Stimulated activated CD8-positive, alpha-beta memory T cell treated with anti-CD3 and anti-CD28 coated beads, Interleukin-4, amount 100 ng/mL, for 4 hours (primary cell): ENCODE results near the gene ADAM11.
"Not testable (repeated sequence)": the region's sequence is repeated elsewhere in the genome, so short reads cannot be mapped to it uniquely, and the experiment has no call there.

Experiments
- DNase-seq, 2 donors: peaks; one replicate each; pipeline ENCODE4 v3.0.0-alpha.2; 2020; ENCODE audit warnings: low read depth in 2 of 2, low spot score in 1 of 2

ADAM11 gene

DNA sequence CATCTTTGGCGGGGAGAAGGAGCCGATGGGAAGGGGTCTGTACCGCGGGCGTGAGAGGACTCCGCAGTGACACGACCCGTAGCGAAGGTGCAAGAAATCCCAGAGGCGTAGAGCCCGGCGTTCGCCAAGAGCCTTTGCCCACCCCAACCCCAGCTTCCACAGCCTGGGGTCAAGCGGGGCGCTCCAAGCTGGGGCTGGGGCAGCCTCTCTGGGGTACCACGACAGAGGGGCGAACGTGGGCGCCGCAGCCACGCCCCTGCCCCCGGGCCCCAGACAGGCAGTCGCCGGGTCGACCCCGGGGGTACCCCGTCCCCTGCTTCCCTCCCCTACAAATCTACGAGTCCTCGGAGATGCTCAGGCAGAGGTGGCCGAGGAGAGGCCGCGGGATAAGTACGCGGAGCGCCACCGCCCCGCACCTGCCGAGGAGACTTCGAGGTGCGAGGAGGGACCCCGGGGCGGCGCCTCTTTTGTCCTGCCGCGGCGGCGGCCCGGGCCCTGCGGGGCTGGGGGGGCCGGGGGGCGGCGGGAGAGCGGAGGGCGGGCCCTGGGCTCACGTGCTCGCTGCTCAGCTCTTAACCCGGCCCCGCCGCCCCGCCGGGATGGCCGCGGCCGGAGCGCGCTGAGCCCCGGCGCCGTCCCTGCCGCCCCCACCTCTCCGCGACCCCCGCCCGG lies at the start of gene ADAM11:
Gene ADAM11 (plus strand): TSS at position 575 of the 672 bp plus-strand sequence. CDS start 212 bp downstream, outside the sequence.
- no peak for DNase-seq

DNA sequence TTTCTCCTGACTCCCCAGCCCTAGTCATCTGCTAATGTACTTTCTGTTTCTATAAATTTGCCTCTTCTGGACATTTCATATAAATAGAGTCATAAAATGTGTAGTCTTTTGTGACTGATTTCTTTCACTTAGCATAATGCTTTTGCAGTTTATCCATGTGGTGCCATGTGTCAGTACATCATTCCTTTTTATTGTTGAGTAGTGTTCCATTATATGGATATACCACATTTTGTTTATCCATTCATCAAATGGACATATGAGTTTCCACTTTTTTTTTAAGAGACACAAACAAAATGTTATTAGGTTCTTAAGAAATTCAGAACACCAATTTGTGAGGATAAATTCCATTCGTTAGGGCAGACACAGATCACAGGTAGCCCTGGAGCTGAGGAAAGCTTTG lies 39.3 kb upstream of the ADAM11 start:
- DNase-seq, result no peak

DNA sequence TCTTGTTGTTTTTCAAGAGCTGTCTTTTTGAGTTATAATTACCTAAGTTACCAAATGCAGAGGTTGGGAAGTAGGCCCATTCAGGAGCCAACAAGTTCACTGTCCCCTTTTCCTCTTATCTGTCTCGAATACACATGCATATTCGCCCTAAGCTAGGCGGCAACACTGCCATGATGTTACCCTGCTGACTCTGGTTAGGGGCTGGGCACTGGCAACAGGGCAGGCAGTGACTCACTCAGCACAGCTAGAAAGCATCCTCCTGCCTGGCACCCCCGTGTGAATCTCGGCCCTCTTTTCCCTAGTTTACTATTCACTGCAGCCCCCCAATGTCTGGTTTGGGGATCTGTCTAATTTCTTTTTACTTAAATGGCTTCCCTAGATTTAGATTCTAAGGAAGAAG lies 36.5 kb upstream of the ADAM11 start:
- DNase-seq, result no peak

- DNase-seq, result not testable (repeated sequence)
Observed at GRCh38 chr17:44726121-44726520, 32.7 kb upstream of the ADAM11 start.

DNA sequence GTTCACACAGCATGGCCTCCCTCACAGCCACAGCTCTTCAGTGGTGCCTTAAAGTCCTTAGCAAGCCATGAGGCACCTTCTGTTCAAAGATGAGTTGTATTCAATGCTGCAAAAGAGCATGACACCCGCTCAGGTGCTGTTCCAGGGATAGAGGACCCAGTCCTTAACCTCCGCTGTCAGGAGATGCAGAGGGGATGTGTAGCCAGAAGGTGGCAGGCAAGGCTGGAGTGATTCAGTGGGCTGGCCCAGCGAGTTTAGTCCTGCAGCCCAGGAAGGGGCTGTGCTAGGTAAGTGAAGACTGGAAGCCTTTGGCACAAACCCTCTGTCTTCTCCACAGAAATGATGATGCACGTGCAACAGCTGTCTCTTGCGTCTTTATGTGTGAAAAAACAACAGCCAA lies 25.0 kb upstream of the ADAM11 start:
- no peak for DNase-seq

GRCh38 chr17:44734272-44734671 lies 24.5 kb upstream of the ADAM11 start:
- DNase-seq, result no peak

DNA sequence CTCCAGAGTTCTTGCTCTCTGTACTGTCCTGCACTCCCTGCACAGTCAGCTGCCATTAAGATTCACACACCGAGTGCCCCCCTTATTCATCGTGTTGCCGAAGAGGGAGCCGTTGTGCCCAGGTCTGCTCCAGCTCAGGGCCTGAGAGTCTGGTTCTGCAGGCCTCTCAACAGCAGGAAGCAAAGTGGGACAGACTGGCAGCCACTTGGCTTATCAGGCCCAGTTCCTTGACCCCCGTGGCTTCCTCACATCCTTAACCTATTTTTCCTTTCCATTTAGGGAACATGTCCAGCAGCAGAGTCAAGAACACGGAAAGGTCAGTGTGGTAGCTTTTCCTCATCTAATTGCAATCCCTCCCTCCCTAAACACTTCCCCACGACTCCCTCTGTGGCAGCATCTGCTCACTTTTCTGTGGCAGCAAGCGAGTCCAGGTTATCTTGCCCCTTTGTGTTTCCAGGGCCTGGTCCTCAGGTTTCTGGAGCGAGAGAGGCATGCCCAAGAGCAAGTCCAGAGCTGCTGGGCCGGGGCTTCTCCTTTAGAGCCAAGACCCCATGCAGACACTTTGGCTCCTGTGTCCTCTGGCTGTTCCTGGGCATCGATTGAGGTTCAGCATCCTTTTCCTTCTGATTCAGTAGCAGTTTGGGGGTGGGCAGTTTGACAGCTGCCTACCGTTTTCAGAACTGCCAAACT lies 22.1 kb upstream of the ADAM11 start:
- DNase-seq, result no peak

GRCh38 chr17:44738214-44738906 lies 20.4 kb upstream of the ADAM11 start:
- no peak for DNase-seq

DNA sequence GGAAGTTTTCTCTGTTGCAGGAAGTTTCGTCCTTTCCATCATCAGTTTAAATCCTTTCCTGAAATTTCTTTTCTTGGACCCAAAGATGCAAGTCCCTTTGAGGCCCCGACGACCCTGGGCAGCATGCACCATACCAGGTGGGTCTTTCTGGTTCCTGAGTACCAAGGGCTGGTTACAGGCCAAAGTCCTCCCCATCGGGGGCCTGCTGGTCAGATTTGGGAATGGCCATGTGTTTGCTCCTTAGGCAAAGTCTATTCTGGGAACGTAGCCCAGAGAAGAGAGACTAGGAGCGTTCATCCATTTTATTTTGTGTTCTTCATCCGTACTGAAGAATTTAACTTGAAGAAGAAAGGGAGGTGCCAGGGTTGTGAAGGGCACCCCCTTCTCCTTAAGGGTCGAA lies 17.5 kb upstream of the ADAM11 start:
- no peak for DNase-seq

- DNase-seq, result no peak
Observed at GRCh38 chr17:44745301-44745700, 13.5 kb upstream of the ADAM11 start.

DNA sequence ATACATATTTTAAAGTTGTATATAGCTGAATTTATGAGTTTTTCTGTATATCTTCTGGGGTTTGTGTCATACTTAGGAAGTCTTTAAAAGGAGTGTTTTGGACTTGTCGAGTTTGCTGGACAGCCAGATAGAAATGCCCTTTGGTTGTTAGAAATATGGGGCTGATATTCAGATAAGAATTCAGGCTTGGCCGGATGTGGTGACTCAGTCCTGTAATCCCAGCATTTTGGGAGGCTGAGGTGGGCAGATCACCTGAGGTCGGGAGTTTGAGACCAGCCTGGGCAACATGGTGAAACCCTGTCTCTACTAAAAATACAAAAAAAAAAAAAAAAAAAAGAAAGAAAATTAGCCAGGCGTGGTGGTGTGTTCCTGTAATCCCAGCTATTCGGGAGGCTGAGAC lies 13.1 kb upstream of the ADAM11 start:
- not testable (repeated sequence) for DNase-seq

- DNase-seq, result no peak
Observed at GRCh38 chr17:44747566-44747965, 11.2 kb upstream of the ADAM11 start.

DNA sequence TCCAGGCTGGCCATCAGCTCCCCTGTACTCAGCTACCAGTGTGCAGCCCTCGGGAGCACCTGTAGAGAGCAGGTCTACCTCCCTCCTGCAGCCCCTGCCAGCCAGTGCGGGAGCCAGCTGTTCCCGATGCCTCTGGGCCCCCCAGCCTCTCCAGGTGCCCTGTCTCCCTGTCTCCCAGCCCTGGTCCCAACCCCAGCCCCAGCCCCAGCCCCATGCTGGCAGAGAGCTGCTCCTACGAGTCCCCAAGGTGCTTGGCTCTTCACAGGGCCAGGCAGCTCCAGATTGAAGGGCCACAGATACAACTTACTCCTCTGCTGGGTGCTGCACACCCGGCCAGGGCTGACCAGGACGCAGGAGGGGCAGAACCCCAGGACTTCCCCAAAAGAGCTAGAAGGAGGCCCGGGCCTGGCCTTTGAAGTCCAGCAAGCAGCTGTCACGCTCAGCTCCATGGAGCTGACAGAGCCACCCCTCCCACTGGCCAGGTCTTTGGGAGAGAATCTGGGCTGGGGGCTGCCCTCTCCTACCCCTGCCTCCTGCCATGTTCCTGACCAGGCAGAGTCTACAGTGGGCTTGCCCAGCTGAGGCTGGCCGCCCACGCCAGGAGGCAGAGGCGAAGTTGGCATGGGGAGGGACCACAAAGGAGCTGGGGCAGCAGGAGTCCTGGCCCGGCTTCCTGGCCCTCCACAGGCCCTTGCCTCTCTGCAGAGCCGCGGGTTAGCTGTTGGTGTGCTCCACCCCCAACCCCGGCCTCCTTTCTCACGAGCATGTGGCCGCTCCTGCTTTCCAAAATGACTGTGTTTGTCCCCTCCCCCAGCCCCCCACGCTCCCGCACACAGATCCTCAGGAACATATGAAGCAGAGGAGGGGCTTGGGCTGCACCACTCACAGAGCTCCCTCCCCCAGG lies 9.5 kb upstream of the ADAM11 start:
- no peak for DNase-seq

- no peak for DNase-seq
Observed at GRCh38 chr17:44749980-44750318, 8.8 kb upstream of the ADAM11 start.

- DNase-seq, result no peak
Observed at GRCh38 chr17:44751331-44751730, 7.5 kb upstream of the ADAM11 start.

DNA sequence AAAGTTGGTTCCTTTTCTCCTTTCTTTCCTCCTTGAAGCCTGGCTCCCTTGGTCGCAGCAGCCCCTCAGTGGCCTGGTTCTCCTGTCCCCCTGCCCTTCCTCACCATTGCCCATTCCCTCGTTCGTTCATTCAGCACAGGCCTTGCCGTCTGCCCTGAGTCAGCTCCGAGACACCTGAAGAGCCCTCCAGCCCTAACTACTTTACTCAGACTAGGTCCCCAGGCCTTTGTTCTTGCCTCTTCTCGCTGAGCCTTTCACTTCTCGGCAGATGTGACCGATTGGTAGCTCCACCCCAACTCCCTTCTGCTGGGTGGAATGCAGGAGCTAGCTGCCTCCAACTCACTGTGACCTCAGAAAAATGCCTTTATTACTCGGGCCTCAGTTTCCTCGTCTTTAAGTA lies 7.0 kb upstream of the ADAM11 start:
- no peak for DNase-seq

- DNase-seq, result no peak
Observed at GRCh38 chr17:44752953-44753861, 5.6 kb upstream of the ADAM11 start.

GRCh38 chr17:44754276-44754675 lies 4.5 kb upstream of the ADAM11 start:
- DNase-seq, result no peak

- DNase-seq, result not testable (repeated sequence)
Observed at GRCh38 chr17:44755180-44755579, 3.6 kb upstream of the ADAM11 start.
